BE2C (cell line): ENCODE measurements around the gene NHLRC3.

Experiments used
- DNase-seq: peaks from one replicate; pipeline ENCODE4 v3.0.0-alpha.2; 2020
- H3K27me3 ChIP-seq: fragments of 250-450 bp; sonication (Bioruptor Pico); 2 replicates; pipeline ENCODE4 v1.5.1; 2020; ENCODE audit warnings: mild to moderate bottlenecking
- H3K36me3 ChIP-seq: fragments of 250-450 bp; sonication (Bioruptor Pico); 2 replicates; pipeline ENCODE4 v1.5.1; 2020; ENCODE audit warnings: mild to moderate bottlenecking
- H3K4me1 ChIP-seq: fragments of 250-450 bp; sonication (Bioruptor Pico); 2 replicates; pipeline ENCODE4 v1.5.1; 2020
- H3K4me3 ChIP-seq: 2 replicates; pipeline ENCODE4 v1.5.1; 2011; ENCODE audit warnings: low read depth, low read length
- H3K9me3 ChIP-seq: fragments of 250-450 bp; sonication (Bioruptor Pico); 2 replicates; pipeline ENCODE4 v1.5.1; 2020
- TF ChIP-seq, protein P1 (sequence below): IDR thresholded peaks from 2 replicates; pipeline ENCODE4 v1.5.1; 2012; ENCODE audit warnings: mild to moderate bottlenecking, low read depth, low read length

The NHLRC3 gene

DNA sequence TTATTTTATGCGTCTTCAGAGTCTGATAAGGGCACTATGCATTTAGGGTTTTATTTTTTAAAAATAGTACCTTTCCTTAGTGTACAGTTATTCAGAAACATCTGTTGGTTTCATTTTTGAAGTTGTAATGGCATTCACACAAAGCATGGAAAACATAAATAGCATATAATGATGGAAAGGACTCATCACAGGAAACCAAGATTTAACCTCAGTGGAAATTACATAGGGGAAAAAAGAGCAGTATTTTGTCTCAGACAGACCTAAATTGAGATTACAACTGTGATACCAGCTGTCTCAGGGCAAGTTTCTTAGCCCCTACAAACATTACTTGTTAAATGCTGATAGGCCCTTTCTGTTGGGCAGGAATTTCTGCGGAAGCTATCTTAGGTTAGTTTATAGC is 57.2 kb downstream of the NHLRC3 start:
- no peak for DNase-seq
- TF ChIP-seq, protein P1, sequence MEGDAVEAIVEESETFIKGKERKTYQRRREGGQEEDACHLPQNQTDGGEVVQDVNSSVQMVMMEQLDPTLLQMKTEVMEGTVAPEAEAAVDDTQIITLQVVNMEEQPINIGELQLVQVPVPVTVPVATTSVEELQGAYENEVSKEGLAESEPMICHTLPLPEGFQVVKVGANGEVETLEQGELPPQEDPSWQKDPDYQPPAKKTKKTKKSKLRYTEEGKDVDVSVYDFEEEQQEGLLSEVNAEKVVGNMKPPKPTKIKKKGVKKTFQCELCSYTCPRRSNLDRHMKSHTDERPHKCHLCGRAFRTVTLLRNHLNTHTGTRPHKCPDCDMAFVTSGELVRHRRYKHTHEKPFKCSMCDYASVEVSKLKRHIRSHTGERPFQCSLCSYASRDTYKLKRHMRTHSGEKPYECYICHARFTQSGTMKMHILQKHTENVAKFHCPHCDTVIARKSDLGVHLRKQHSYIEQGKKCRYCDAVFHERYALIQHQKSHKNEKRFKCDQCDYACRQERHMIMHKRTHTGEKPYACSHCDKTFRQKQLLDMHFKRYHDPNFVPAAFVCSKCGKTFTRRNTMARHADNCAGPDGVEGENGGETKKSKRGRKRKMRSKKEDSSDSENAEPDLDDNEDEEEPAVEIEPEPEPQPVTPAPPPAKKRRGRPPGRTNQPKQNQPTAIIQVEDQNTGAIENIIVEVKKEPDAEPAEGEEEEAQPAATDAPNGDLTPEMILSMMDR, result no peak
- H3K4me3 ChIP-seq, result no peak overlapping the region
- H3K9me3 ChIP-seq, result no peaks in the 10 kb centered on the region
- H3K36me3 ChIP-seq, result no peaks in the 10 kb centered on the region
- no peaks in the 10 kb centered on the region for H3K4me1 ChIP-seq
- H3K27me3 ChIP-seq, result no peaks in the 10 kb centered on the region

DNA sequence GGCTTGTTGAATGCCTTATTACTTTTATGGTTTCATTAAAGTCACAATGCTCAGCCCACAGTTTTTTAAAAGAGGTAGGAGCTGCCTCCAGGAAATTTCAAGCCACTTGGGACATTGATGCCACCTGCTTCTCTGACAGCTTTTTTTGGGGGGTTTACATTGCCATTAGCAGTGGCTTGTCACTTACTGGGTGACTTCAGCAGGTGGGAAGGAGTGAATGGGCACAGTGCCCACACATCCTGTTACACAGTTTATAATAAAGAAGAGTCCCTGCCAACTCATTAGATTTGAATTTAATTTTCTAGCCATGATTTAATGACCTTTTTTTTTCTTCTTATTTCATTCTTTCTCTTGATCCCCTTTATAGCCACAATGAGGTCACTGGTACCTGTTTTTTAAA is 61.0 kb downstream of the NHLRC3 start:
- no peaks in the 10 kb centered on the region for H3K9me3 ChIP-seq
- H3K4me3 ChIP-seq, result no peak overlapping the region
- no peak for DNase-seq
- H3K4me1 ChIP-seq, result no peaks in the 10 kb centered on the region
- no peaks in the 10 kb centered on the region for H3K36me3 ChIP-seq
- TF ChIP-seq, protein P1, result no peak
- no peaks in the 10 kb centered on the region for H3K27me3 ChIP-seq
